Effector memory CD4-positive, alpha-beta T cell (primary cell): ENCODE results near the gene CACNA1C.

ENCODE experiments used
- DNase-seq, 3 donors: peaks; one replicate each; pipeline ENCODE4 v3.0.0-alpha.2; 2020
- H3K27ac ChIP-seq: 2 replicates; pipeline ENCODE4 v1.7.0; 2013; ENCODE audit warnings: mild to moderate bottlenecking, low read length, moderate library complexity; ENCODE audit not compliant: insufficient read depth, poor library complexity, severe bottlenecking
- H3K27me3 ChIP-seq: replicated peaks from 2 replicates; pipeline ENCODE4 v1.7.0; 2013; ENCODE audit warnings: mild to moderate bottlenecking, low read length; ENCODE audit not compliant: insufficient read depth, control insufficient read depth, poor library complexity, severe bottlenecking
- H3K36me3 ChIP-seq: 2 replicates; pipeline ENCODE4 v1.7.0; 2013; ENCODE audit warnings: mild to moderate bottlenecking, low read length, moderate library complexity; ENCODE audit not compliant: control insufficient read depth, insufficient read depth
- H3K4me1 ChIP-seq: 2 replicates; pipeline ENCODE4 v1.7.0; 2013; ENCODE audit warnings: low read length, mild to moderate bottlenecking; ENCODE audit not compliant: control insufficient read depth, insufficient read depth, poor library complexity, severe bottlenecking
- H3K4me3 ChIP-seq: 2 replicates; pipeline ENCODE4 v1.7.0; 2013; ENCODE audit warnings: low read length, low read depth, mild to moderate bottlenecking; ENCODE audit not compliant: insufficient read depth, poor library complexity, severe bottlenecking
- H3K9me3 ChIP-seq: 2 replicates; pipeline ENCODE4 v1.7.0; 2013; ENCODE audit warnings: mild to moderate bottlenecking, low read length, moderate library complexity; ENCODE audit not compliant: control insufficient read depth

Gene CACNA1C

DNA sequence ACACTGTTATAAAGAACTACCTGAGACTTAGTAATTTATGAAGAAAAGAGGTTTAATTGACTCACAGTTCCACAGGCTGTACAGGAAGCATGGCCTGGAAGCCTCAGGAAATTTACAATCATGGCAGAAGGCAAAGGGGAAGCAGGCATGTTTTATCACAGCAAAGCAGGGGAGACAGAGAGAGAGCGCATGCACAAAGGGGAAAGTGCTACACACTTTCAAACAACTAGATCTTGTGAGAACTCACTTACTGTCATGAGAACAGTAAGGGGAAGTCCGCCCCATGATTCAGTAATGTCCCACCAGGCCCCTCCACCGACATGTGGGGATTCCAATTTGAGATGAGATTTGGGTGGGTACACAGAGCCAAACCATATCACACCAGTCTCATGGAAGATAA is 313.9 kb downstream of the CACNA1C start:
- no peaks in the 10 kb centered on the region for H3K27me3 ChIP-seq
- H3K36me3 ChIP-seq: no peaks in the 10 kb centered on the region
- no peaks in the 10 kb centered on the region for H3K9me3 ChIP-seq
- H3K4me1 ChIP-seq: no peaks in the 10 kb centered on the region
- no peak overlapping the region for H3K27ac ChIP-seq
- DNase-seq: no peak
- H3K4me3 ChIP-seq: no peak overlapping the region

DNA sequence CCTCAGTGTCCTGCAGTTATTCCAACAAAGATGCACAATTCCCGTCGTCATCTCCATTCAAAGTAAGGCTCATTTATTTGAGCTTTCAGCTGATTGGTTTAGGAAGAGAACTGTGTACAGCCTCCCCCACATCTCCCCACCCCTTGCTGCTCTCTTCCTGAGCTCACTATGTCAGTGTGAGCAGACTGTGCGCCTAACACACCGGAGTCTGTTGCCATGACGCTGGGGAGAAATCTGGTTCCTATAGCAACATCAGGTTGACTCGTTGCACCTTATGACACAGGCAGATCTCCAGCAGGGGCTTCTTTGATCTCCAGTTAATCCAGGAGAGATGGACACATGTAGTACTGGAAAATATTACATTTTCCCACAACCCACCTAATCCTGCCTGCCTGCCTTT is 319.4 kb downstream of the CACNA1C start:
- H3K27me3 ChIP-seq: no peaks in the 10 kb centered on the region
- no peaks in the 10 kb centered on the region for H3K4me1 ChIP-seq
- H3K9me3 ChIP-seq: no peaks in the 10 kb centered on the region
- H3K4me3 ChIP-seq: no peak overlapping the region
- no peaks in the 10 kb centered on the region for H3K36me3 ChIP-seq
- H3K27ac ChIP-seq: no peak overlapping the region
- DNase-seq: no peak

DNA sequence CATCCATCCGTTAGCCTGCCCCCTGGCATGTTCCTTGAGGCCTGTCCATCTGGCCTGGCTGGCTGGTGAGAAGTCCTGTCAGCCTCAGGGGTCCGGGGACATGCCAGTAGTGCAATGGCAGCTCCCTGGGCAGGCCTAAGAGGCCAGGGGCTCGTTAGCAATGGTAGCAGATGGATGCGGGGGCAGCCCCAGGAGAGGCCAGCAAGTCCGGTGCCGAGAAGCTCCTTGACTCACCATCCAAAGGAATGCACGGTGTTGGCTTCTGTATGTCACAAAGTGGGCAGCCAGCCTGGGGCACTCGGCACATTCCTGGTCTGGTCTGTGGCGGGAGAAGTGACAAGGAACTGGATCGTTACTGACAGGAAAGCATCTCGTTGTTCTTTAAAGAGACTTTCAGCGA is 319.9 kb downstream of the CACNA1C start:
- Histone ChIP-seq H3K36me3 (no peaks in the 10 kb centered on the region), H3K27me3 (no peaks in the 10 kb centered on the region), H3K9me3 (no peaks in the 10 kb centered on the region), H3K4me3 (no peak overlapping the region), H3K27ac (no peak overlapping the region), H3K4me1 (no peaks in the 10 kb centered on the region)
- DNase-seq: no peak

DNA sequence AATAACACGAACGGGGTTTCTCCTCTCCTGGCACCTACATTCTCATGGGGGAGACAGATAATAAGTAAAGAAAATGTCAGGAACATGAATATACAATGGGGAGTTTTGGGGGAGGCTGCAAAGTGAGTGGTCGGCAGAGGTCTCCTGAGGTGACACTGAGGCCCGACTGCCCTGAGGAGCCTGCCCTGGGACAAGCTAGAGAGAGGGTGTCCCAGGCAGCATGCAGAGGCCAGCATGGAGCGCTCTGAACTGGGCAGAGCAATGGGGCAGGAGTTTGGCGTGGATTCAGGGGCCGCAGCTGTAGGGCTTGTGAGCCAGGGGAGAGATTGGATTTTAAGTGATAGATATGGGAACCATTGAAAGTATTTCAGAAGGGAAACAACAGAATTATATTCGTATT is 320.5 kb downstream of the CACNA1C start:
- no peaks in the 10 kb centered on the region for H3K27me3 ChIP-seq
- no peaks in the 10 kb centered on the region for H3K4me1 ChIP-seq
- no peaks in the 10 kb centered on the region for H3K36me3 ChIP-seq
- no peaks in the 10 kb centered on the region for H3K9me3 ChIP-seq
- H3K4me3 ChIP-seq: no peak overlapping the region
- no peak overlapping the region for H3K27ac ChIP-seq
- no peak for DNase-seq

DNA sequence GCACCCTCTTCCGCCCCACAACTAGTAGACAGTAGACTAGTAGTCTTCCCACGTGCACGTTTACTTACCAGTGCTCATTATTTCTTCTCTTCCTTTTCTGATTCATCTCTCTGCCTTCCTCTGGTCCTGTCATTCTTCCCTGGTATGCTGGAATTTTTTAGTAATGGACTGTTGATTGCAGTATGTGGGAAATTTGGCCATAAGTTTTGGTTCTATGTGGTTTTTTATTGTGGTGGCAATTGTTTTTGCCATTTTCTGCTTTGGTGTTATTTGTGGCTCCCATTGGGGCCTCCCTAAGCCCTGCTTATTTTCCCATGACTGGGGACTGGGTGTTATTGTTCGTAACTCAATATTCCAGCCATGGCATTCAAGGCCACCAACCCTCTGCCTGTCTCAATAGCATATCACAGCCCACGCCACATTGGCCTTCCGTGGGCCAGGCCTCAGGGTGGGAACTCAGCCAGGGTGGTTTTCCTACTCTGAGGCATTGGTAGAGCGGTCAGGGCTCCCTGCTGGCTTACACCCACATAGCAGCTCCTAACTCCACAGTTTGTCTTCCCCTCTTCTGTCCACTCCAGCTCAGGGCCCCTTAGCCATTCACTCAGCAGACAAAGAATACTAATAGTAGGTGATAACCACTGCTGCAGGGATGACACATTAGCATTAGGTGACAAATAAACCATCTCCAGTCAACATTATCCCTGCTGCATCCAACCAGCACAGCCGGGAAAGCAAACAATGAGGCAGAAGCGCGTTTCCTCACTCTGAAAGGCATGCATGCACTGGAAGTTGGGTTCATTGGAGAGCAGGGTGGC is 321.5 kb downstream of the CACNA1C start:
- H3K4me3 ChIP-seq: no peak overlapping the region
- no peaks in the 10 kb centered on the region for H3K27me3 ChIP-seq
- no peaks in the 10 kb centered on the region for H3K4me1 ChIP-seq
- DNase-seq: no peak
- no peaks in the 10 kb centered on the region for H3K9me3 ChIP-seq
- no peak overlapping the region for H3K27ac ChIP-seq
- H3K36me3 ChIP-seq: no peaks in the 10 kb centered on the region

DNA sequence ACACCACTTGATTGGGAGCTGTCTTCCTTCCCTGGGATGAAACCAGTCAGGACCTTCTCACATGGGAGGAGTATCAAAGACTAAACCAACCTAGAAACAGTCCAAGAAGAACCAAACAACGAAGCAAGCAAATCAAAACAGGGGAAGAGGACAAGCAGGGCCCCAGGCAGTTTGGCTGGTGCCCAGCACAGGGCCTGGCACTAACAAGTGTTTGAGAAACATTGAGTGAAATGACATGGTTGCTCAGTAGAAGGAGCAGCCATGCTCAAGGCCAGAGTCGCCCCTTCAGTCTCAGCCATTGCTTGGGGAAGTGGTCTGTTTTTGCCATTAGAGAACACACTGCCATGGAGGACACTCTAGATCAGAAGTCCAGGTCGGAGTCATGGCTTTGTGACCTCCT is 323.1 kb downstream of the CACNA1C start:
- Histone ChIP-seq H3K27ac (no peak overlapping the region), H3K4me1 (no peaks in the 10 kb centered on the region), H3K9me3 (no peaks in the 10 kb centered on the region), H3K36me3 (no peaks in the 10 kb centered on the region), H3K4me3 (no peak overlapping the region), H3K27me3 (no peaks in the 10 kb centered on the region)
- DNase-seq: no peak

DNA sequence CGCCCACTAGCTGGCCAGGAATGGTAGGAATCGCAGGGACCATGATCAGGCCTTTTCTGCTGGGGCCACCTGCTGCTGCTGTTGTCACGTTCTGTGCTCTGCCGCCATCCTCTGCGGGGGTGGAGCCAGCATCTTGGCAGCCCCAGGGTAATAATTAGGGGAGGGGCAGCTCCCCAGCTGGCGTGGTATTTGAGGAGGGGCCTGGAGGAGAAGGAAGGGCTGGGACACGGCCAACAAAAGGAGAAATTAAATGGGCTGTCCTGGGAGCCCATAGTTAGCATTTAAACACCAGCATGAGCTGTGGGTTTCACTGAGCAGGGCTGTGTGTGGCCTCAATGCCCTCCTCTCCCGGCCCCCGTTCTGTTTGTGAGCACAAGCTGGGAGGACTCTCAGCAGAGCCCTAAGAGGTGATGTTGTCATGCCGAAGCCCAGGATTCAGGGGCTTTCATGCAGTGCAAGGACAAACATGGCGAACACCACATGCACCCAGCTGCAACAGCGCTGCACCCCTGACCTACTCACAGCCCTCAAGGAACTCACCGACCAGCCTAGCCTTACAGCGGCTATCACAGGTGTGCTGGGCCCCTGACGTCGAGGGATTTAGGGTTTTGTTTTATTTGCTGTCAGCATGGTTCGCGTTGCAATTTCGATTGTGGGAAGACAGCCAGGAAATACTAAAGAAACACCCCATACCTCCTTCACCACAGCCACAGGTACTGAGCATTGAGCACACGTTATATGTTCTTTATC is 324.3 kb downstream of the CACNA1C start:
- H3K9me3 ChIP-seq: no peaks in the 10 kb centered on the region
- no peak overlapping the region for H3K27ac ChIP-seq
- no peak for DNase-seq
- no peaks in the 10 kb centered on the region for H3K36me3 ChIP-seq
- H3K27me3 ChIP-seq: no peaks in the 10 kb centered on the region
- H3K4me1 ChIP-seq: no peaks in the 10 kb centered on the region
- H3K4me3 ChIP-seq: no peak overlapping the region

DNA sequence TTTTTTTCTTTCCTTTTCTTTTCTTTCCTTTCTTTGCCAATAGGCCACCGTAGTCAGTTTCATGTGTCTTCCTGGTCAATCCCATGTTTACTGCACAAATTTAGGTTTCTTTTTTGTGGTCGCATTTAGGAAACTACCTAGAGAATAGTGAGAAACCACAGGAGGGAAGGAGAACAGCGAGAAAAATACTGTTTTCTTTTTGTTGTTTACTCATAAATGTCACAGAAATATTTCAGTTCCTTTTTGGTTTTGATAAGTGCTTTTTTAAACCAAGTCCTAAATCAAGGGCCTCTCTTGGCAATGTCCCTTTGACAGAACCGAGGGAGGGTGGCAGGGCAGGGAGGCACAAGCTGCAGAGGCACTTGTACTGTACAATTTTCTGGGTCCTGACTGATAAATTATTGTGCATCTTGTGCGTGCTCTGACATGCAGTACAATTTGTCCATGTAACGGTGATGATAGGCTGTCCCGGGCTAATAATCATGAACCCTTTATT is 326.1 kb downstream of the CACNA1C start:
- H3K4me3 ChIP-seq: no peak overlapping the region
- H3K27ac ChIP-seq: no peak overlapping the region
- H3K9me3 ChIP-seq: no peaks in the 10 kb centered on the region
- DNase-seq: no peak
- no peaks in the 10 kb centered on the region for H3K27me3 ChIP-seq
- H3K36me3 ChIP-seq: no peaks in the 10 kb centered on the region
- no peaks in the 10 kb centered on the region for H3K4me1 ChIP-seq

DNA sequence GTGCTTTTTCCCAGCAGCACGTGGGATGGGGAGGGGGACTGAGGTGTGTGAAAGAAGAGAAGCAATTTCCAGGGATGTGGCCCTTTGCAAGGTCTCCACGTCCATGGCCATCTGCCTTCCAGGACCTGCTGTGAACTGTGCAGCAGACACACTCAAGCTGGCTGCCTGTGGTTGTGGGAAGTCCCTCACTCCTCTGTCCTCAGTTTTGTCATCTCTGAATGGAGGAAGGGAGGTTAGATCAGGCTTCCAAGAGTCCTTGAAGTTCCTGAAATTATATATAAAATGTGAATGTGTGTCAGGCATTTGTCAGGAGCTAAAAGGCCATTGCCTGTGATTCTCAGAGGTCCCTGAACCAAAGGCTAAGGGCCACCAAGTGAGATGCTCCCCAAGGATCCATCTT is 328.2 kb downstream of the CACNA1C start:
- Histone ChIP-seq H3K4me1 (no peaks in the 10 kb centered on the region), H3K27ac (no peak overlapping the region), H3K9me3 (no peaks in the 10 kb centered on the region), H3K27me3 (no peaks in the 10 kb centered on the region), H3K4me3 (no peak overlapping the region), H3K36me3 (no peaks in the 10 kb centered on the region)
- DNase-seq: no peak
